Loucy (cell line): ENCODE measurements around the gene AIFM2.

Experiments
- H2AFZ ChIP-seq: fragments of 200-600 bp; sonication (generic); 2 replicates; pipeline ENCODE4 v1.6.0; 2016; ENCODE audit warnings: antibody characterized with exemption, mild to moderate bottlenecking, low read length, moderate library complexity
- H3F3A ChIP-seq: fragments of 200-600 bp; 2 replicates; pipeline ENCODE4 v1.6.0; 2016; ENCODE audit warnings: antibody characterized with exemption, low read depth, mild to moderate bottlenecking
- H3K27me3 ChIP-seq: fragments of 200-600 bp; sonication (generic); 2 replicates; pipeline ENCODE4 v1.6.1; 2014; ENCODE audit warnings: low read length, mild to moderate bottlenecking; ENCODE audit not compliant: insufficient read depth, poor library complexity, severe bottlenecking
- H3K36me3 ChIP-seq: fragments of 200-600 bp; sonication (generic); 2 replicates; pipeline ENCODE4 v1.6.1; 2016; ENCODE audit warnings: low read length; ENCODE audit not compliant: insufficient read depth
- H3K4me1 ChIP-seq: fragments of 200-600 bp; sonication (generic); 2 replicates; pipeline ENCODE4 v1.5.1; 2014; ENCODE audit warnings: low read length, mild to moderate bottlenecking; ENCODE audit not compliant: insufficient read depth, poor library complexity, severe bottlenecking
- H3K4me2 ChIP-seq: fragments of 200-600 bp; sonication (generic); 2 replicates; pipeline ENCODE4 v1.6.0; 2014; ENCODE audit warnings: antibody characterized with exemption, low read length, low read depth, mild to moderate bottlenecking; ENCODE audit not compliant: poor library complexity, severe bottlenecking
- H3K4me3 ChIP-seq: fragments of 200-600 bp; sonication (generic); 2 replicates; pipeline ENCODE4 v1.5.1; 2014; ENCODE audit warnings: low read length, mild to moderate bottlenecking, mixed read lengths; ENCODE audit not compliant: poor library complexity, severe bottlenecking
- H3K79me2 ChIP-seq: fragments of 200-600 bp; sonication (generic); 2 replicates; pipeline ENCODE4 v1.6.1; 2014; ENCODE audit warnings: low read length; ENCODE audit not compliant: insufficient read depth
- H3K9ac ChIP-seq: fragments of 200-600 bp; sonication (generic); 2 replicates; pipeline ENCODE4 v1.6.0; 2014; ENCODE audit warnings: mild to moderate bottlenecking, low read depth, low read length, moderate library complexity; ENCODE audit not compliant: poor library complexity, severe bottlenecking
- H3K9me2 ChIP-seq: fragments of 200-600 bp; sonication (generic); replicated peaks from 2 replicates; pipeline ENCODE4 v1.6.1; 2016; ENCODE audit warnings: low read depth, low read length, mixed read lengths
- H3K9me3 ChIP-seq: fragments of 200-600 bp; sonication (generic); 2 replicates; pipeline ENCODE4 v1.6.1; 2014; ENCODE audit warnings: mild to moderate bottlenecking, antibody characterized with exemption, low read length, low read depth; ENCODE audit not compliant: insufficient read depth
- H4K20me1 ChIP-seq: fragments of 200-600 bp; sonication (generic); 2 replicates; pipeline ENCODE4 v1.6.0; 2014; ENCODE audit warnings: antibody characterized with exemption, low read length, mild to moderate bottlenecking; ENCODE audit not compliant: insufficient read depth, poor library complexity, severe bottlenecking
- EZH2phosphoT487 ChIP-seq: fragments of 200-600 bp; IDR thresholded peaks from 2 replicates; pipeline ENCODE4 v1.6.1; 2018; ENCODE audit warnings: antibody characterized with exemption, mild to moderate bottlenecking, moderate library complexity, borderline replicate concordance
- TF ChIP-seq, protein P1 (sequence below): fragments of 200-600 bp; sonication (generic); conservative IDR thresholded peaks from 2 replicates; pipeline ENCODE4 v1.5.1; 2014; ENCODE audit warnings: mild to moderate bottlenecking, antibody characterized with exemption, low read length

AIFM2 gene

DNA sequence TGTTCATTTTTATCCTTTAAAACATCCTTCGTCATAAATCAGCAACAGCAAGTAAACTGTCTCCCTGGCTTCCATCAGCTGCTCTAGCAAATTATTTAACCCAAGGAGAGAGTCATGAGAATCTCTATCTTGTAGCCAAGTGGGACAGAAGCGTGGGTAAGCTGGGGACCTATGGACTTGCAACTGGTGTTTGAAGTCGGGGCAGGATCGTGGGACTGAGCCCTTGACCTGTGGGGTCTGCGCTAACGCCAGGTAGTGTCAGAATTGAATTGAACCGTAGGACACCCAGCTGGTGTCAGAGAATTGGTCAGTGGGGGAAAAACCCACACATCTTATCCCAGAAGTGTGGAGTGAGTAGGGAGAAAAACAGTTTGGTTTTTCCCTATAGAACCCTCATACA is 13.4 kb downstream of the AIFM2 start:
- Histone ChIP-seq H3K9me2 (no peaks in the 10 kb centered on the region), H3K9ac (no peak overlapping the region), H4K20me1 (no peaks in the 10 kb centered on the region), H3K4me1 (peaks cover 6% of the 10 kb centered on the region), H3K4me2 (no peak overlapping the region), H2AFZ (no peak overlapping the region), H3K9me3 (no peaks in the 10 kb centered on the region), H3K36me3 (no peaks in the 10 kb centered on the region), H3K4me3 (no peak overlapping the region), H3K27me3 (no peaks in the 10 kb centered on the region), H3F3A (no peaks in the 10 kb centered on the region), H3K79me2 (no peaks in the 10 kb centered on the region)
- no peak for TF ChIP-seq EZH2phosphoT487
- TF ChIP-seq, protein P1, sequence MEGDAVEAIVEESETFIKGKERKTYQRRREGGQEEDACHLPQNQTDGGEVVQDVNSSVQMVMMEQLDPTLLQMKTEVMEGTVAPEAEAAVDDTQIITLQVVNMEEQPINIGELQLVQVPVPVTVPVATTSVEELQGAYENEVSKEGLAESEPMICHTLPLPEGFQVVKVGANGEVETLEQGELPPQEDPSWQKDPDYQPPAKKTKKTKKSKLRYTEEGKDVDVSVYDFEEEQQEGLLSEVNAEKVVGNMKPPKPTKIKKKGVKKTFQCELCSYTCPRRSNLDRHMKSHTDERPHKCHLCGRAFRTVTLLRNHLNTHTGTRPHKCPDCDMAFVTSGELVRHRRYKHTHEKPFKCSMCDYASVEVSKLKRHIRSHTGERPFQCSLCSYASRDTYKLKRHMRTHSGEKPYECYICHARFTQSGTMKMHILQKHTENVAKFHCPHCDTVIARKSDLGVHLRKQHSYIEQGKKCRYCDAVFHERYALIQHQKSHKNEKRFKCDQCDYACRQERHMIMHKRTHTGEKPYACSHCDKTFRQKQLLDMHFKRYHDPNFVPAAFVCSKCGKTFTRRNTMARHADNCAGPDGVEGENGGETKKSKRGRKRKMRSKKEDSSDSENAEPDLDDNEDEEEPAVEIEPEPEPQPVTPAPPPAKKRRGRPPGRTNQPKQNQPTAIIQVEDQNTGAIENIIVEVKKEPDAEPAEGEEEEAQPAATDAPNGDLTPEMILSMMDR = no peak

DNA sequence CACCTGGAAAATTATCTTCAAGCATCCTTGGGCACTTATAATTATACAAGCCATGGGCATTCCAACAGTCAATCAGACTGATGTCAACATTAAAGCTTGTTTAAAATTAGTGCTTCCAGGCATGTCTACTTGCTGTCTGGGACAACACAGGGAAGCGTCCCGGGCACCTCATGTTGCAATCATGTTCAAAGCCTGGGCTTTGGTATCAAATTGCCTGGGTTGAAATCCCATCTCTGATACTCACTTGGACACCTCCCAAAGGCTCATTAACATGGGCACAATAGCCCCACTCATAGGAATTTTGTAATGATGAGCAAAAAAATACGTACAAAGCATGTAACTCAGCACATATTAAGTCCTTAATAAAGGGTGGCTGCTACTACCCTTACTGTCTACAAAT is 14.4 kb downstream of the AIFM2 start:
- Histone ChIP-seq H3K9me3 (no peaks in the 10 kb centered on the region), H3F3A (no peaks in the 10 kb centered on the region), H3K4me2 (no peak overlapping the region), H3K36me3 (no peaks in the 10 kb centered on the region), H3K9me2 (no peaks in the 10 kb centered on the region), H3K4me1 (peaks cover 6% of the 10 kb centered on the region), H3K27me3 (no peaks in the 10 kb centered on the region), H3K4me3 (no peak overlapping the region), H3K79me2 (no peaks in the 10 kb centered on the region), H2AFZ (no peak overlapping the region), H4K20me1 (no peaks in the 10 kb centered on the region), H3K9ac (no peak overlapping the region)
- no peak for TF ChIP-seq EZH2phosphoT487
- TF ChIP-seq, protein P1 = no peak

DNA sequence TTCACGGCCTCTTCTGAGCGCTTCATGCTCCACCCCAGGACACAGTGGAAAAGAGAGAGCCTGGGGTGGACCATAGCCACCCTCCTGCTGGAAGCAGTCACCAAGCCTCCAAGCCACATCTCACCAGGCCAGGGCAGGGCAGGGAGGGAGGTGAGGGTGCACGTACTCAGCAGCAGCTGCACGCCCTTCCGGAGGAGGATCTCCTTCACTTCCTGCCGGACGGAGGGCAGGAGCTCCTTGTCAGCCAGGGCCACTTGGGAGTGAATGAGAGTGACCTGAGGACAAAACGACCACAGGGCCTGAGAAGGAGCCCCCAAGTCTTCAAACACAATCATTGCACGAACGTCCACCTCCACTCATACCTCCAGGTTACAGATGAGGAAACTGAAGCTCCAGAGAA is 15.0 kb downstream of the AIFM2 start:
- no peaks in the 10 kb centered on the region for H3K36me3 ChIP-seq
- H3K9me2 ChIP-seq = no peaks in the 10 kb centered on the region
- no peak for TF ChIP-seq EZH2phosphoT487
- TF ChIP-seq, protein P1 = no peak
- no peaks in the 10 kb centered on the region for H4K20me1 ChIP-seq
- H3K79me2 ChIP-seq = no peaks in the 10 kb centered on the region
- H3K27me3 ChIP-seq = no peaks in the 10 kb centered on the region
- no peak overlapping the region for H3K4me2 ChIP-seq
- no peak overlapping the region for H2AFZ ChIP-seq
- no peaks in the 10 kb centered on the region for H3K9me3 ChIP-seq
- H3K9ac ChIP-seq = no peak overlapping the region
- H3K4me3 ChIP-seq = no peak overlapping the region
- H3F3A ChIP-seq = no peaks in the 10 kb centered on the region
- peaks cover 4% of the 10 kb centered on the region for H3K4me1 ChIP-seq
